Endothelial cell of umbilical vein (primary cell): ENCODE results near the gene EVC2.

Experiments used
- CTCF ChIP-seq, 2 donors: IDR thresholded peaks; 1 replicate in 1 of 2; 2 replicates in 1 of 2; pipeline ENCODE4 v1.5.1; 2011; ENCODE audit warnings: low read length in 2 of 2, mild to moderate bottlenecking in 2 of 2, moderate library complexity in 2 of 2, control low read depth in 1 of 2, inconsistent platforms in 1 of 2, low read depth in 1 of 2; ENCODE audit not compliant: insufficient read depth in 1 of 2; ENCODE audit errors: extremely low read depth in 1 of 2
- POLR2A ChIP-seq: IDR thresholded peaks from 2 replicates; pipeline ENCODE4 v1.6.1; 2012; ENCODE audit warnings: low read depth, mild to moderate bottlenecking, control low read depth, low read length

GRCh38 chr4:5664778-5665177 is 43.6 kb downstream of the EVC2 start:
- TF ChIP-seq CTCF (IDR thresholded peaks at IDR 0.05; ENCODE audit: extremely low read depth in 1 of 2, insufficient read depth in 1 of 2, low read depth in 1 of 2, low read length in 2 of 2), result no peak
- no peak for TF ChIP-seq POLR2A
